GM19438 (cell line): ENCODE data around the gene GTSE1.

Experiments used
- ATAC-seq: cut with Tn5 transposase; IDR thresholded peaks from one replicate; pipeline ENCODE4 v1.9.1; 2021; ENCODE audit warnings: low read depth; ENCODE audit not compliant: unreplicated experiment

Gene GTSE1

GRCh38 chr22:46376111-46376510 is 79.4 kb downstream of the GTSE1 start:
- ATAC-seq, result no peak

- no peak for ATAC-seq
Measured at GRCh38 chr22:46376908-46377524, 80.3 kb downstream of the GTSE1 start.

DNA sequence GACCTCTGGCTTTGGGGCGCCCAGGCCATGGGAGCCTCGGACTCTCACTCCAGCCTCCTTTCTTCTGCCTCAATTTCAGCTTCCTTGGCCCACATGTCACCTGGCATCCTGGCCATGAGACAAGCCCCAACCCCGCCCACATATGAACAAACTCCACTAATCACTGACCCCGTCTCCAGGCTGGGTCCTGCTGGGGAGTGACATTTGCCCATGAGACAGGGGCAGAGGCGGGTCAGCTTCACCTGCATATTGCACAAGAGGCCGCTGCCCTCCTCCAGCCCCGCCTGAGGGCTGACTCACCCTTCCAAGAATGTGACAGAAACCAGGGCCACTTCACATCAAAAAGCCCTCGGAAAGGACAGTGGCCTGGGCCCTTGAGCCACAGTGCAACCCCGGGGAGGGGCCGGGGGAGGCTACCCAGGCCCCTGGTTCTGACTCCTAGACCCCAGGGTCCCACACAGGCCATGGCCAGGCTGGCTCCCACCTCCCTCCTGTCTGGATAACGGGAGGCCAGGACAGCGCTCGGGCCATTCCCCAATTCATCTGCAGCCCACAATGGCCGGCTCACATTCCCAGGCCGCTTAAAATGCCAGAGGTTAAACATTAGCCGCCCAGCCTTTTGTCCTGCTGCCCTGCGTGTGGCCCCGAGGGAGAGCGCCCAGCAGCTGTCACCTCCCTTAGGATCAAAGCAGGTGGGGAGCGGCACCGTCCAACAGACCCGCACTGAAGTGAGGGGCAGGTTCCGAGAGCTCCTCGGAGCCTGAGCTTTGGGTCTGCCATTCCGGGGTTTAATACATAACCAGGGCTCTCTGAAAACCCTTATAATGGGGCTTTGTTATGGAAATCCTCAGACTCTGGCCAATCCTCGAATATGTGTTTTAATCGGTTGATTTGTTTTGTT is 81.1 kb downstream of the GTSE1 start:
- ATAC-seq, result no peak

GRCh38 chr22:46378426-46379065 is 81.9 kb downstream of the GTSE1 start:
- no peak for ATAC-seq

DNA sequence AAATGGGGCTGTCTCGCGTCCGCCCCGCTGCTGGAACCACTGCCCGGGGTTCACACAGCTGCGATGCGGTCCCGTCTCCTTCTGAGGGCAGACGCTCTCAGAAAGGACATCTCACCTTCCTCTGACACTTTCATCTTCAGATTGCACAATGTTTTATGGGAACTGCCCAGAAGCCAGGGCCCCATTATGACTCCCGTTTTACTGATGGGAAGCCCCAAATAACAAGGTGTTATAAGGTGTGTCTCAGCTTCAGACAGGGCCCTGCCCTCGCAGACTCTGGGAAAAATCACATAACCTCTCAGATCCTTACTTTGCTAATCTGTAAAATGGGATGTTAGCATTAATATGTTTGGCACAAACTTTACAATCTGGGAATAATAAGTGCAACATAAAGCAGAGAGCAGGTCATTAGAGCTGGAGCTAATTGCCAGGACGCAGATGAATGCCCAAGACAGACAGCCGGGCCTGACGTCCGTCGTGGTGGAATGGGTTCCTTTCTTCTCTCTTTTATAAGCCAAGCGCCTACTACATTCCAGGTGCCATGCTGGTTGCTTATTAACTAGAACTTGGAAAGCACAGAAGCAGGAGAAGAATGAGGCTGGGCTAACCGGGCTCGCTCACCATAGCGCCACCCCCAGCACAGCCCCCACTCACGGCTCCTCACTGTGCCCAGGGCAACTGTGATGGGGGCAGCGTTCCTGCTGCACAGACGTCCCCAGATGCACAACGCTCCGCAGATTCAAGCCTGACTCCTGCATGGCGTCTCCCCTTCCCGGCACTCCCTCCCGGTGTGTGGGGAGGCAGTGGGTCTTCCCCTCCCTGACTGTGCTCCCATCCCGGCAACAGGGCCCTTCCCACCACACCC is 82.6 kb downstream of the GTSE1 start:
- no peak for ATAC-seq

GRCh38 chr22:46380069-46380468 is 83.4 kb downstream of the GTSE1 start:
- no peak for ATAC-seq
